Natural killer cell (primary cell): Measurements from ENCODE around the gene PKDREJ. TPM values are rescaled to one million over a fixed set of nuclear protein-coding genes. Genes with fewer than 3 reads are reported as not detected.
A peak's percentile ranks its signal among the peaks of the same experiment; 100 is the strongest.

ENCODE experiments used
- ATAC-seq, 3 donors: fragments of 150-1000 bp in 2 of 3; fragments of 200-7000 bp in 1 of 3; cut with Tn5 transposase; 1 replicate in 1 of 3; 2 replicates in 2 of 3; pipeline ENCODE4 v1.10.0; 2021; ENCODE audit warnings: mild to moderate bottlenecking in 2 of 3, moderate library complexity in 2 of 3
- DNase-seq, 2 donors: peaks; one replicate each; pipeline versions ENCODE4 v3.0.0 to v3.0.0-alpha.2; 2013 to 2021; ENCODE audit warnings: mixed read lengths in 1 of 2
- H3K27ac ChIP-seq: one replicate; pipeline ENCODE4 v1.5.1; 2013; ENCODE audit warnings: mild to moderate bottlenecking, low read length
- H3K27me3 ChIP-seq: one replicate; pipeline ENCODE4 v1.6.1; 2013; ENCODE audit warnings: low read length; ENCODE audit not compliant: control insufficient read depth, insufficient read depth
- H3K36me3 ChIP-seq: one replicate; pipeline ENCODE4 v1.6.1; 2013; ENCODE audit warnings: low read length; ENCODE audit not compliant: control insufficient read depth, insufficient read depth
- H3K4me1 ChIP-seq: one replicate; pipeline ENCODE4 v1.6.1; 2013; ENCODE audit warnings: low read length; ENCODE audit not compliant: control insufficient read depth, insufficient read depth
- H3K4me3 ChIP-seq: one replicate; pipeline ENCODE4 v1.5.1; 2013; ENCODE audit warnings: low read length
- H3K9me3 ChIP-seq: one replicate; pipeline ENCODE4 v1.6.1; 2013; ENCODE audit warnings: low read length; ENCODE audit not compliant: control insufficient read depth, insufficient read depth
- H3K27ac Mint-ChIP-seq, 2 donors: one replicate each; pipeline ENCODE4 v1.8.0; 2022; ENCODE audit warnings: mild to moderate bottlenecking in 2 of 2, mixed read lengths in 2 of 2, moderate library complexity in 1 of 2
- H3K27me3 Mint-ChIP-seq, 2 donors: one replicate each; pipeline ENCODE4 v1.8.0; 2022; ENCODE audit warnings: low read depth in 2 of 2, mixed read lengths in 2 of 2
- H3K36me3 Mint-ChIP-seq: one replicate; pipeline ENCODE4 v1.8.0; 2022; ENCODE audit warnings: mixed read lengths
- H3K4me1 Mint-ChIP-seq, 2 donors: one replicate each; pipeline ENCODE4 v1.8.0; 2022; ENCODE audit warnings: mixed read lengths in 2 of 2
- H3K4me3 Mint-ChIP-seq: one replicate; pipeline ENCODE4 v1.8.0; 2022; ENCODE audit warnings: mild to moderate bottlenecking, moderate library complexity, mixed read lengths
- H3K9me3 Mint-ChIP-seq, 2 donors: one replicate each; pipeline ENCODE4 v1.8.0; 2022; ENCODE audit warnings: mixed read lengths in 2 of 2
- CTCF ChIP-seq: fragments of 200-600 bp; IDR thresholded peaks from one replicate; pipeline ENCODE4 v1.8.0; 2022; ENCODE audit warnings: antibody characterized with exemption
- WGBS: methylation state at CpG from one replicate; pipeline ENCODE4 v1.1.7; 2013; ENCODE audit warnings: missing lambda C conversion rate; ENCODE audit not compliant: insufficient coverage; 5-methylcytosine and 5-hydroxymethylcytosine counted together
- intact Hi-C: fragments of 100-400 bp; cut with micrococcal nuclease; formaldehyde crosslinking; loops from one replicate; pipeline ENCODE4 v1.14.2; 2022
- total RNA-seq, 4 donors: library from RNA; stranded (reverse); fragments of 120-200 nt in 1 of 4; gene quantifications; one replicate each; pipeline versions ENCODE4 v1.2.3 to v1.2.4, GENCODE V29; 2013 to 2022

PKDREJ gene
- total RNA-seq, 3 donors from 2014 or later (not counting 1 experiment from before 2014, with no cell fraction given), result 0.07 to 0.25 (median 0.20) TPM

GRCh38 chr22:46256358-46256958 is 6.7 kb downstream of the PKDREJ start:
- Histone ChIP-seq H3K27me3 (no peaks in the 10 kb centered on the region), H3K27ac (no peak overlapping the region), H3K4me3 (no peak overlapping the region), H3K9me3 (no peaks in the 10 kb centered on the region), H3K4me1 (no peaks in the 10 kb centered on the region), H3K36me3 (no peaks in the 10 kb centered on the region)
- no peak overlapping the region for H3K4me3 Mint-ChIP-seq
- WGBS, result 91% methylated on average over 8 of the region's 8 CpGs
- peaks cover 2 to 28% of the 10 kb centered on the region in 2 donors for H3K27me3 Mint-ChIP-seq
- no peak for DNase-seq
- H3K4me1 Mint-ChIP-seq, result peaks cover 9 to 12% of the 10 kb centered on the region in 2 donors
- no peaks in the 10 kb centered on the region for H3K36me3 Mint-ChIP-seq
- no peak for ATAC-seq
- H3K9me3 Mint-ChIP-seq, result no peaks in the 10 kb centered on the region
- no peak for TF ChIP-seq CTCF
- H3K27ac Mint-ChIP-seq, result no peak overlapping the region
- intact Hi-C loops, result no loop called here

GRCh38 chr22:46251816-46252380 is 11.2 kb downstream of the PKDREJ start:
- 92% methylated on average over 5 of the region's 9 CpGs for WGBS
- intact Hi-C loops, result loop anchor here (2.0 kb wide), 1 partner anchor 37 kb away; no protein-coding TSS in a partner anchor
- Mint-ChIP-seq H3K9me3 (no peaks in the 10 kb centered on the region), H3K36me3 (no peaks in the 10 kb centered on the region), H3K27ac (peak overlapping the region; percentile 44 to 93), H3K4me3 (peak overlapping the region; percentile 88), H3K27me3 (no peaks in the 10 kb centered on the region), H3K4me1 (peaks cover 21 to 33% of the 10 kb centered on the region in 2 donors)
- Histone ChIP-seq H3K4me3 (no peak overlapping the region), H3K27me3 (no peaks in the 10 kb centered on the region), H3K27ac (no peak overlapping the region), H3K9me3 (no peaks in the 10 kb centered on the region), H3K4me1 (peaks cover 16% of the 10 kb centered on the region), H3K36me3 (no peaks in the 10 kb centered on the region)
- no peak for ATAC-seq
- no peak for TF ChIP-seq CTCF
- no peak for DNase-seq

GRCh38 chr22:46251266-46251665 is 11.9 kb downstream of the PKDREJ start:
- Mint-ChIP-seq H3K27me3 (no peaks in the 10 kb centered on the region), H3K27ac (peak overlapping the region; percentile 44 to 93), H3K36me3 (no peaks in the 10 kb centered on the region), H3K4me3 (peak overlapping the region; percentile 88), H3K4me1 (peaks cover 21 to 40% of the 10 kb centered on the region in 2 donors), H3K9me3 (no peaks in the 10 kb centered on the region)
- Histone ChIP-seq H3K27me3 (no peaks in the 10 kb centered on the region), H3K4me1 (peaks cover 16% of the 10 kb centered on the region), H3K27ac (peak overlapping the region; percentile 57), H3K36me3 (no peaks in the 10 kb centered on the region), H3K4me3 (no peak overlapping the region), H3K9me3 (no peaks in the 10 kb centered on the region)
- TF ChIP-seq CTCF, result no peak
- intact Hi-C loops, result loop anchor here (2.0 kb wide), 1 partner anchor 38 kb away; no protein-coding TSS in a partner anchor
- DNase-seq, result no peak
- no peak for ATAC-seq
- 96% methylated on average over 7 of the region's 7 CpGs for WGBS
